T-helper 22 cell (primary cell): ENCODE measurements around the gene RAPGEF5.

Source experiments
- DNase-seq: peaks from one replicate; pipeline ENCODE4 v3.0.0-alpha.2; 2020; ENCODE audit warnings: low read depth

RAPGEF5 gene

GRCh38 chr7:22262538-22262937 is 94.4 kb downstream of the RAPGEF5 start:
- no peak for DNase-seq

DNA sequence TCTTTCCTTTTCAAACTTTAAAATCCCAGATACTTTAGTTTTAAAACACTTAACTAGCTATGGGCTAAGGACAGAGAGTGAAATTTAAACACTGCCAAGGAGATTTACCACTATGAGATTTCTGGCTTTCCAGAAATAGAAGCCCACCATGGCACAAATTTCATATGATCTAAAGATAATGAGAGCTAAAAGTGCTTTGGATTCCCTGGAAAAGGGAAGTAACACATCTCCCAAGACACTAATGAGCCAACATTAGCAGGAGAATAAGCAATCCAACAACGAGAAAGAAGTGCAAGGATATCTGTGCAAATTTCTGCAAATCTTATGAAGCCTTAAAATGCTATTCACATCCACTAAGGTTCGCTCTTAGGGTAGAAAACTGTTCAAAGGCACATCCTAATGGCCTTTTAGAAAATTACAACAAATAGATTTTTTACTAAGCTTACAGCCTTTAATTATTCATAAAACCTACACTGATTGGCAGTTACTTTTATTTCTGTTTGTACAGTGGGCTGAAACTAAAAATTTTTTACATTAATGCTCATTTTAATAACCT is 100.3 kb downstream of the RAPGEF5 start:
- DNase-seq, result no peak

GRCh38 chr7:22255834-22256233 is 101.1 kb downstream of the RAPGEF5 start:
- no peak for DNase-seq

DNA sequence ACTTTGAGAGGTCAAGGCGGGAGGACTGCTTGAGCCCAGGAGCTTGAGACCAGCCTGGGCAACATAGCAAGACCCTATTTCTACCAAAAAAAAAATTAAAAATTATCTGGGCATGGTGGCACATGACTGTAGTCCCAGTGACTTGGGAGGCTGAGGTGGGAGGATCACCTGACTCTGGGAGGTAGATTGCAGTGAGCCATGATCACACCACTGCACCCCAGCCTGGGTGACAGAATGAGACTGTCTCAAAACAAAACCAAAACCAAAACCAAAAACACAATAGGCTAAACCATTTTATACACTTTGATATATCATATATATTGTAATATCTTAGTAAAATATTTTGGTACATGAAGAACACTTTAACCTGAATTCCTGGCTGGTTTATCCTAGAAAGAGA is 101.6 kb downstream of the RAPGEF5 start:
- no peak for DNase-seq

GRCh38 chr7:22252936-22253536 is 103.9 kb downstream of the RAPGEF5 start:
- no peak for DNase-seq

DNA sequence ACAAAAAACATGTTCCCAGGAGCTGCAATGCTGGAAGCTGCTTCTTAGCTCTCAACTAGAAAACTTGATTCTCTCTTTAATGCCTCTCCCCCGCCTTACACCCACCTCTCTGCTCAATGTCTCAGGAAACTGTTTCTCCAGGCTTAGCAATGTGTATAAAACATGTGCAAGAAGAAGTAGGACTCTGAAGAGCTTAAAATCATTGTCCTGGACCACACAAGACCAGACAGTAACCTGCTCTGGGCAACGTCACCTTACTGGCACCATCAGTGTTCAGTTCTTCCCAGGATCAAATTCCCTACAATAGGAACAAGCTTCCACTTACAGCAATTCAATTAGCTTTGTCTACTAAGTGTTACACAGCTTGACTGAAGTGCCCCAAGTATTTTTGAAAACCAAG is 104.9 kb downstream of the RAPGEF5 start:
- DNase-seq, result no peak

GRCh38 chr7:22251281-22251680 is 105.7 kb downstream of the RAPGEF5 start:
- DNase-seq, result no peak

DNA sequence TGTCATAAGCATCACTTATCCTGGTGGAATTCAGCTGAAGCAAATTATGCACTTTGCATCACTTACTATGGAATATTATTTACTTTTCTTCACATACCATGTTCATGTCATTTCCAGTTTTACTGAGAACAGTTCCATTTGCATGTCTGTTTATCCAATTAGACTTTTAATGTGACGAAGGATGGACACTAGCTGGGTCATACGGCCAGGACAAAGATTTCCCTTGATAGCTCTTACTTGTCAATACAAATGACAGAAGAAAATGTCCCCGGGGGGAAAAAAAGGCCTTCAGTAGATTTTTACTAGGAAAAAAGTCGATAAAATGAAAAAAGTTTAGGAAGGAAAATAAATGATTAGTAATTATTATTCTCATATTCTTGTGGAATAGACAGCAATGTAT is 106.6 kb downstream of the RAPGEF5 start:
- DNase-seq, result no peak

DNA sequence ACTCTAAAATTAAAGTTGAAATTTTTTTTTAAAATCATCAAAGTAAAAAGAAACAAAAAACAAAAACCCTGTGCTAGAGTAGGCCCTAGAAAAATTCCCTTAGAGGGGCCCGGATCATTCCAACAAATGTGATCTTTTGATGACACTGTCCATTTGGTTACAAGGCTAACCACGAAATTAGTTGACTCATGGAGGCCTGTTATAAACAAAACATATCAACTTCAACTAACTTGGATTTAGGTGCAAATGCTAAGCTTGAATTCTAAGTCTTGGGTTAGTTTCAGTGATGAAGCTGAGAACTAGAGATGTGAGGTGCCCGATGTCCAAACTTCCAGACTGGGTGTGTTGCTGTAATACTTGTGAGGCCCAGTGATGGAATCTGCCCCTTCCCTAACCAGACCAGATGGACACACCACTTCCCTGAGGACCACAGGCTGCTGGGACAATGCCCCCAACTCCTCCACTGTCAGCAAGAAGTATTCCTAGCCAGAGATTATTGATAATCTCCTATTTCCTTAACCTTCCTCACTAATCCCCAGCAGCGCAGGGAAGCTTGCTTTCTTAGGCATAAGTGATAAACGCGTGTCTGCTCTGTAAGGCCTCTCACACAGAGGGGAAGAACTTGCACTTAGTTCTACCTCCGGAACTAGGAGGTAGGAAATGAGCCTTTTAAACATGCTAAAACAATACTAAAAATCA is 108.7 kb downstream of the RAPGEF5 start:
- DNase-seq, result no peak

- DNase-seq, result no peak
These were observed 115.1 kb downstream of the RAPGEF5 start for GRCh38 chr7:22241805-22242390.

GRCh38 chr7:22240904-22241571 is 115.9 kb downstream of the RAPGEF5 start:
- DNase-seq, result no peak

- no peak for DNase-seq
These were observed 118.3 kb downstream of the RAPGEF5 start for GRCh38 chr7:22238354-22239311.

- DNase-seq, result no peak
These were observed 121.8 kb downstream of the RAPGEF5 start for GRCh38 chr7:22235134-22235533.

DNA sequence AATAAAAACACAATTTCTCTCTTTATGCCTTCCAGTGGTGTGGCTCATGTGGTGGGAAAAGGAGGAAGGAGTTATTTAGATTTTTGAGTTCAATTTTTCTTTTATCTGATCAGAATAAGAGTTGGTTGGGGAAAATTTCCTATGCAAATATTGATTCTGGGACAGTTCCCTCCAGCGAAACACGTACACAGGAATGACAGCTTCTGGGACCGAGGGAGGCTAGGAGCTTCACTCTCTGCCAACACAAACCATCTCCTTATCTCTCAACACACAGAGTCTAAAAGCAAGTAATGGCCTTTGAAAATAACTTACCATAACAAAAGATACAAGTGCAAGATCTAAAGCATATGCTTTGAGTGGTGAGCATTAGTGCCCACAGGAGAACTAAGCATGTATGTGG is 122.7 kb downstream of the RAPGEF5 start:
- DNase-seq, result no peak

GRCh38 chr7:22231806-22232205 is 125.1 kb downstream of the RAPGEF5 start:
- DNase-seq, result no peak

- no peak for DNase-seq
These were observed 125.8 kb downstream of the RAPGEF5 start for GRCh38 chr7:22231141-22231540.

- DNase-seq, result no peak
These were observed 126.7 kb downstream of the RAPGEF5 start for GRCh38 chr7:22230238-22230637.

DNA sequence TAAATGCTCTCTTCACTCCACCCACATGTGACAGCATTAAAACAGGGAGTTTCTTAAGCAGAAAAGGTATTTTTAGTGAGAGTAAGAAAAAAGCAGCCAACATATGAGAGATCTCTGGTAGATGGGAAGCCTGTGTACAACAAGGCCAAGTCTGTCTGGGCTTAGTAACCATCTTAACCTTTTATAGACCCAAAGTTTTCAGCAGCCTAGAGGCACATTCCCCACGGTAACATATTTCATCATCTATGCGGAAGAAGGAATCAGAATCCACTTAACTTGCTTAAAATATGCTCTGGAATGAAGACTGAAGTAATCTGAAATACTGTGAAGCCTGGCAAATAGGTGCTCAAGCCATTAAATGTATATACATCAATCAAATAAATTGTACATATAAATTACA is 127.8 kb downstream of the RAPGEF5 start:
- DNase-seq, result no peak

GRCh38 chr7:22223807-22224206 is 133.1 kb downstream of the RAPGEF5 start:
- no peak for DNase-seq

GRCh38 chr7:22220941-22221340 is 136.0 kb downstream of the RAPGEF5 start:
- no peak for DNase-seq

DNA sequence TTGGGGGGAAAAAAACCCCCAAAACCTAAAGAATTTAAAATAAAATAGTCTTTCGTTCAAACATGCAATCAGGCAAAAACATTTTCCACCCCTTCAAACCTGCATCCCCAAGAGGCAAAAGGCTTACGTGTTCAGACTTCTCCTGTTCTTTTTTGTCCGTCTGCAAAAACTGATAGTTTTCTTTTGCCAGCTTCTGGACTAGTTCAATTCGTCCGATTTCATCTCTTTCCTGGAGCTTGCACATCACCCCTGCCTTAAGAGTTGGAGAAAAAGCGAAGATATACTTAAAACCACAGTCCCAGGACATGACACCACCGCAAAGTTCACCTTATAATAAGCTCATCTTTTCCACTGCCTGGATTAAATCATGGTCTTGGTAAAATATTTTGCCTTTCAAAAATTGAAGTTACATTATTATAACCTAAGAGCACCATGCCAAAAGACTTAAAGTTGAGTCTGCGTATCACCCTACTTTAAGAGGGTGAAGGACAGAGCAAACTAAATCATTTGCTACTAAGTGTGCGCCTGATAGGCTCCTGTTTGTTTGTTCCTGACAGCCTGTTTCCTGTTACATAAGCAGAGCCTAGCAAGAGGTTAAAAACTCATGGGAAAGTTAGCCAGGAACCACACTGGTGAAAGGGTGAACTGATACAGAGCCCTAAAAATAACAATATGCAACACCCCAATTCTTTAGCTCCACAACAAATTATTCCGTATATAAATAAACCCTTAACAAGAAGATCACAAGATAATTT is 137.0 kb downstream of the RAPGEF5 start:
- DNase-seq, result no peak
